Ovary (tissue), 1 donor: Measurements from ENCODE around the gene BRI3.

Source experiments
- EP300 ChIP-seq: sonication (generic); formaldehyde crosslinking; IDR thresholded peaks from one replicate; pipeline ENCODE4 v1.6.1; 2017; ENCODE audit warnings: antibody characterized with exemption
- POLR2A ChIP-seq: fragments of 450-650 bp; IDR thresholded peaks from one replicate; pipeline ENCODE4 v1.6.1; 2017; ENCODE audit warnings: antibody characterized with exemption, mild to moderate bottlenecking, moderate library complexity

DNA sequence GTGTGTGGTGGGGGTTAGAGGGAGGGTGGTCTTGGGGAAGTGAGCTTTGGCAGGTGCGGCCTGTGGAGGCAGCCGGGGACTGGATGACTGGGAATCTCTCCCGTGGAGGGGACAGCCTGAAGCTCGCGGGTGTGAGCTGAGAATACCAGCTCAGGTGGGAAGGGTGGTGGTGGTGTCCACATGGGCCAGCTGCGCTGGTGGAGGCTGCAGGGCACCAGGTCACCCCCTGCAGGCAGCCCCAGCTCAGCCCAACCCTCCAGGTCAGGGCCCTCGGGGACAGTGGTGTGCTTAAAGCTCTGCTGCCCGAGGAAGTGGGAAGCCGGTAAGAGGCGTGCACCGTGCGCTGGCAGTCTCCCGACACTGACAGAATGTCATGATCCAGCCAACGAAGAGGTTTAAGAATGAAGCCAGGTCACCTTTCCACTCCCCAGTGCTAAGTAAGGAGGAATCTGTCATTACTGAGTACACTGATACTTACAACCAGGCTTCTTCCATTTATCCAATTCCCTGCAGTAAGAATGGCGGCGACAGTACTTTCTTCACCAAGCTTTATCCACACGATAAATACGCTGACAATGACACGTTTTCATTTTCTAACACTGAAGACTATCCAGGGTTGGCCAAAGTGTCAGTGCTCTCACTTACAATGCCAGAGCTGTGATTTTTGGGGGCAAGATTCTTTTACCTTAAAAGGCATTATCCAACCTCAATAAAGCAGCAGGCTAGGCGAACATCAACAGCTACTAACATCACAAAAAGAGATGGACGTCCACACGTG, 20.4 kb downstream of the BRI3 start:
- TF ChIP-seq EP300 (no peak), POLR2A (no peak)
